K562 (cell line): ENCODE measurements around the gene DIS3L2. TPM values are rescaled to one million over a fixed set of nuclear protein-coding genes. Genes with fewer than 3 reads are reported as not detected.

Experiments
- ATAC-seq: fragments of 200-7000 bp; cut with Tn5 transposase; 3 replicates; pipeline ENCODE4 v1.9.1; 2020; ENCODE audit warnings: moderate library complexity
- BruUV-seq: library from RNA; stranded (reverse); fragments of 400-500 nt; replicated peaks from 2 replicates; lab custom pipeline; 2021; lab: Mats Ljungman, UMichigan
- CTCF ChIA-PET: fragments of 300-600 bp; formaldehyde crosslinking; extraction: SDS; loops from one replicate; lab custom pipeline; 2021; ENCODE audit warnings: low intra/inter-chr PET ratio; lab: Yijun Ruan, JAX
- POLR2A ChIA-PET: fragments of 300-600, 350-650 bp; sonication (Branson Sonifier 250); formaldehyde crosslinking; extraction: SDS; loops from one replicate; lab custom pipeline; 2021; ENCODE audit warnings: antibody characterized with exemption, inconsistent platforms; lab: Yijun Ruan, JAX
- DNase-seq, 4 experiments: peaks; one replicate each; pipeline versions ENCODE4 v3.0.0 to v3.0.0-alpha.2; 2011 to 2018; ENCODE audit warnings: low spot score in 3 of 4, mixed read lengths in 3 of 4; ENCODE audit errors: extremely low read depth in 1 of 4
- FAIRE-seq: peaks from 2 replicates; lab custom pipeline; 2011; peaks lifted over from hg19 to GRCh38; lab: Jason Lieb, UNC
- H2AFZ ChIP-seq: 2 replicates; pipeline ENCODE4 v1.6.0; 2011; ENCODE audit warnings: low read depth, low read length, control low read depth, inconsistent platforms
- H3K27ac ChIP-seq: fragments of 200-600 bp; 3 replicates; pipeline ENCODE4 v1.8.0; 2011; ENCODE audit warnings: low read depth, mild to moderate bottlenecking, control low read depth, inconsistent platforms, low read length, moderate library complexity, mixed read lengths; ENCODE audit errors: extremely low read depth
- H3K27me3 ChIP-seq, 2 experiments: fragments of 300-600 bp in 1 of 2; 2 replicates in 1 of 2; 3 replicates in 1 of 2; pipeline versions ENCODE4 v1.6.0 to v1.8.0; 2011; ENCODE audit warnings: inconsistent platforms in 2 of 2, low read length in 2 of 2, mild to moderate bottlenecking in 1 of 2, mixed read lengths in 1 of 2, moderate library complexity in 1 of 2; ENCODE audit not compliant: control insufficient read depth in 2 of 2, insufficient read depth in 2 of 2
- H3K36me3 ChIP-seq: fragments of 300-600 bp; 3 replicates; pipeline ENCODE4 v1.8.0; 2011; ENCODE audit warnings: mild to moderate bottlenecking, low read length, inconsistent platforms; ENCODE audit not compliant: control insufficient read depth, insufficient read depth
- H3K4me1 ChIP-seq, 2 experiments: fragments of 200-600 bp in 1 of 2; replicated peaks in 1 of 2; 2 replicates in 1 of 2; 3 replicates in 1 of 2; pipeline versions ENCODE4 v1.5.1 to v1.8.0; 2011; ENCODE audit warnings: inconsistent platforms in 2 of 2, low read length in 2 of 2, mild to moderate bottlenecking in 1 of 2, mixed read lengths in 1 of 2, moderate library complexity in 1 of 2; ENCODE audit not compliant: control insufficient read depth in 2 of 2, insufficient read depth in 2 of 2
- H3K4me2 ChIP-seq: 2 replicates; pipeline ENCODE4 v1.6.1; 2011; ENCODE audit warnings: low read length, control low read depth, inconsistent platforms, mixed read lengths; ENCODE audit not compliant: insufficient read depth
- H3K4me3 ChIP-seq: fragments of 200-600 bp; sonication (generic), shearing (Covaris generic); 2 replicates; pipeline ENCODE4 v1.5.1; 2016; ENCODE audit warnings: control low read depth, inconsistent platforms
- H3K79me2 ChIP-seq: fragments of 200-600 bp; 3 replicates; pipeline ENCODE4 v1.8.0; 2011; ENCODE audit warnings: low read length, inconsistent platforms; ENCODE audit not compliant: control insufficient read depth, insufficient read depth
- H3K9ac ChIP-seq, 2 experiments: 2 replicates each; pipeline versions ENCODE4 v1.6.0 to v1.6.1; 2011; ENCODE audit warnings: low read depth in 2 of 2, low read length in 2 of 2, control low read depth in 1 of 2, inconsistent platforms in 1 of 2, mild to moderate bottlenecking in 1 of 2, mixed read lengths in 1 of 2; ENCODE audit not compliant: insufficient read depth in 1 of 2
- H3K9me1 ChIP-seq: one replicate; pipeline ENCODE4 v1.6.0; 2011; ENCODE audit warnings: inconsistent platforms, mild to moderate bottlenecking, low read length, moderate library complexity; ENCODE audit not compliant: control insufficient read depth, insufficient read depth
- H3K9me3 ChIP-seq: replicated peaks from 2 replicates; pipeline ENCODE4 v1.5.1; 2011; ENCODE audit warnings: low read depth, low read length, inconsistent platforms; ENCODE audit not compliant: control insufficient read depth, insufficient read depth
- H4K20me1 ChIP-seq: replicated peaks from 2 replicates; pipeline ENCODE4 v1.6.1; 2011; ENCODE audit warnings: low read length, inconsistent platforms, mixed read lengths; ENCODE audit not compliant: control insufficient read depth, insufficient read depth
- KLF6 ChIP-seq: fragments of 250-450 bp; sonication (Bioruptor Pico); IDR thresholded peaks from 2 replicates; pipeline ENCODE4 v1.4.0; 2020; ENCODE audit warnings: mild to moderate bottlenecking, moderate library complexity, borderline replicate concordance
- MED1 ChIP-seq: sonication (generic); formaldehyde crosslinking; IDR thresholded peaks from 2 replicates; pipeline ENCODE4 v1.8.1; 2023; ENCODE audit warnings: missing genetic modification reagents, borderline replicate concordance
- WHSC1 ChIP-seq: IDR thresholded peaks from one replicate; pipeline ENCODE4 v1.6.1; 2012; ENCODE audit warnings: low read length, control low read depth, inconsistent platforms
- ZNF384 ChIP-seq: IDR thresholded peaks from 2 replicates; pipeline ENCODE4 v1.6.1; 2012; ENCODE audit warnings: low read depth, low read length, improper control_type of control experiment
- ZNF778 ChIP-seq: fragments of 450-650 bp; formaldehyde crosslinking; IDR thresholded peaks from 2 replicates; pipeline ENCODE4 v1.4.0; 2020; ENCODE audit warnings: mild to moderate bottlenecking, moderate library complexity
- ZZZ3 ChIP-seq: fragments of 450-650 bp; IDR thresholded peaks from 2 replicates; pipeline ENCODE4 v1.6.1; 2016; ENCODE audit warnings: antibody characterized with exemption, mild to moderate bottlenecking, moderate library complexity
- WGBS: fragments of 100-300 bp; shearing (Covaris generic); methylation state at CpG from one replicate; pipeline ENCODE4 v1.1.6; 2016; ENCODE audit warnings: low coverage, mixed read lengths; ENCODE audit not compliant: insufficient coverage; ENCODE audit errors: missing lambda C conversion rate; 5-methylcytosine and 5-hydroxymethylcytosine counted together
- in situ Hi-C: fragments of 300-500 bp; cut with MboI; formaldehyde crosslinking; loops from 4 replicates; pipeline ENCODE4 v1.15.0; 2018; ENCODE audit warnings: inconsistent platforms, mixed read lengths
- intact Hi-C: fragments of 100-400 bp; cut with micrococcal nuclease; formaldehyde crosslinking; loops from 2 replicates; pipeline ENCODE4 v1.14.2; 2022
- polyA plus RNA-seq, 8 experiments: library from polyadenylated mRNA; depleted of rRNA in 4 of 8; stranded (reverse) in 5 of 8; unstranded in 3 of 8; fragments of >200 nt; fragmentation: Nextera tagmentation in 2 of 8; fragmentation: Illumina TruSeq in 1 of 8; extraction: Ambion mirVana in 2 of 8; extraction: Trizol in 1 of 8; gene quantifications; 2 replicates each; pipeline versions ENCODE4 v1.2.1 to v1.2.3, GENCODE V29; 2011 to 2014; ENCODE audit warnings: inconsistent platforms in 1 of 8, missing spikeins in 1 of 8
- total RNA-seq, 7 experiments: library from RNA; depleted of rRNA in 6 of 7; stranded (reverse); fragments of >200 nt in 6 of 7; fragmentation: Illumina TruSeq in 2 of 7; extraction: Trizol in 2 of 7; gene quantifications; 2 replicates each; pipeline versions ENCODE4 v1.2.1 to v1.2.3, GENCODE V29; 2011 to 2021; ENCODE audit warnings: low replicate concordance in 1 of 7
- TF ChIP-seq, protein P1 (sequence below): fragments of 450-650 bp; conservative IDR thresholded peaks from 2 replicates; pipeline ENCODE4 v1.6.1; 2016; ENCODE audit warnings: missing genetic modification characterization, low read depth, mild to moderate bottlenecking, missing compliant biosample characterization, moderate library complexity
- TF ChIP-seq, protein P2 (sequence below), 2 experiments: fragments of 450-650 bp; IDR thresholded peaks; 2 replicates each; pipeline ENCODE4 v1.6.1; 2016
- TF ChIP-seq, protein P3 (sequence below): fragments of 250-450 bp; sonication (Bioruptor Pico); IDR thresholded peaks from 2 replicates; pipeline ENCODE4 v1.8.0; 2022; ENCODE audit warnings: moderate library complexity, mild to moderate bottlenecking, inconsistent platforms
- TF ChIP-seq, protein P4 (sequence below): sonication (generic); formaldehyde crosslinking; IDR thresholded peaks from 2 replicates; pipeline ENCODE4 v1.8.0; 2022; ENCODE audit warnings: mild to moderate bottlenecking, missing genetic modification reagents
- TF ChIP-seq, protein P5 (sequence below), 3 experiments: IDR thresholded peaks in 2 of 3; conservative IDR thresholded peaks in 1 of 3; 2 replicates each; pipeline ENCODE4 v1.5.1; 2011 to 2012; ENCODE audit warnings: low read length in 3 of 3, mild to moderate bottlenecking in 3 of 3, control low read depth in 2 of 3, improper control_type of control experiment in 1 of 3, inconsistent platforms in 1 of 3, low read depth in 1 of 3, mixed read lengths in 1 of 3, moderate library complexity in 1 of 3; ENCODE audit not compliant: insufficient read depth in 2 of 3

The DIS3L2 gene
- total and polyA plus RNA-seq, 9 of the 15 experiments (the other 6 are each of a cell fraction or from before 2014, with no cell fraction given): 1.5 to 19.2 (median 11.2) TPM

DNA sequence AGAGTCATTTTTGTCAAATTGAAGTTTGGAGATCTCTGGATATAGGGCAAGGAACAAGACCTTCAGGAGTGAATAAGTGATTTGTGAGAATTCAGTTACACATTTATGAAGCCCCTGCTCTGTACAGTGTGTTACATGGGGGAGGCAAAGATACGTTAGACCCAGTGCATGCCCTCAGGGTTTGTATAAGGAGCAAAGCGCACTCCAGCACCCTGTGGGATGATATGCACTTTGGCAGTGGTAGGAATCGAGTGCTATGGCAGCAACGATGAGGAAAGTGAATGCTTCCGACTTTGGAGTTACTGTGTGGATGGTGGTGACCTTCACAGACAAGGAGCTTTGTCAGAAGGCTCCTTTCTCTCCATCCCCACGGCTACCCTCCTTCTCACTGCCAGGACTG lies 342.7 kb downstream of the DIS3L2 start:
- Histone ChIP-seq H3K4me2 (no peak overlapping the region), H3K27me3 (no peaks in the 10 kb centered on the region), H3K4me3 (no peak overlapping the region), H3K9me1 (no peaks in the 10 kb centered on the region), H3K4me1 (no peaks in the 10 kb centered on the region), H2AFZ (no peak overlapping the region), H4K20me1 (no peaks in the 10 kb centered on the region), H3K79me2 (no peaks in the 10 kb centered on the region), H3K9me3 (no peaks in the 10 kb centered on the region), H3K27ac (no peak overlapping the region), H3K36me3 (no peaks in the 10 kb centered on the region; the same call in 2 of the 3 replicates), H3K9ac (no peak overlapping the region)
- TF ChIP-seq ZNF384 (no peak), ZNF778 (CRISPR knock-in tag) (no peak), WHSC1 (no peak), KLF6 (CRISPR knock-in tag) (no peak), MED1 (CRISPR knock-in tag) (no peak), ZZZ3 (no peak)
- TF ChIP-seq, protein P1, sequence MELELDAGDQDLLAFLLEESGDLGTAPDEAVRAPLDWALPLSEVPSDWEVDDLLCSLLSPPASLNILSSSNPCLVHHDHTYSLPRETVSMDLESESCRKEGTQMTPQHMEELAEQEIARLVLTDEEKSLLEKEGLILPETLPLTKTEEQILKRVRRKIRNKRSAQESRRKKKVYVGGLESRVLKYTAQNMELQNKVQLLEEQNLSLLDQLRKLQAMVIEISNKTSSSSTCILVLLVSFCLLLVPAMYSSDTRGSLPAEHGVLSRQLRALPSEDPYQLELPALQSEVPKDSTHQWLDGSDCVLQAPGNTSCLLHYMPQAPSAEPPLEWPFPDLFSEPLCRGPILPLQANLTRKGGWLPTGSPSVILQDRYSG: no peak
- TF ChIP-seq, protein P2, sequence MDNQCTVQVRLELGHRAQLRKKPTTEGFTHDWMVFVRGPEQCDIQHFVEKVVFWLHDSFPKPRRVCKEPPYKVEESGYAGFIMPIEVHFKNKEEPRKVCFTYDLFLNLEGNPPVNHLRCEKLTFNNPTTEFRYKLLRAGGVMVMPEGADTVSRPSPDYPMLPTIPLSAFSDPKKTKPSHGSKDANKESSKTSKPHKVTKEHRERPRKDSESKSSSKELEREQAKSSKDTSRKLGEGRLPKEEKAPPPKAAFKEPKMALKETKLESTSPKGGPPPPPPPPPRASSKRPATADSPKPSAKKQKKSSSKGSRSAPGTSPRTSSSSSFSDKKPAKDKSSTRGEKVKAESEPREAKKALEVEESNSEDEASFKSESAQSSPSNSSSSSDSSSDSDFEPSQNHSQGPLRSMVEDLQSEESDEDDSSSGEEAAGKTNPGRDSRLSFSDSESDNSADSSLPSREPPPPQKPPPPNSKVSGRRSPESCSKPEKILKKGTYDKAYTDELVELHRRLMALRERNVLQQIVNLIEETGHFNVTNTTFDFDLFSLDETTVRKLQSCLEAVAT (IDR thresholded peaks at IDR 0.05): no peak
- TF ChIP-seq, protein P3, sequence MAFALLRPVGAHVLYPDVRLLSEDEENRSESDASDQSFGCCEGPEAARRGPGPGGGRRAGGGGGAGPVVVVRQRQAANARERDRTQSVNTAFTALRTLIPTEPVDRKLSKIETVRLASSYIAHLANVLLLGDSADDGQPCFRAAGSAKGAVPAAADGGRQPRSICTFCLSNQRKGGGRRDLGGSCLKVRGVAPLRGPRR (CRISPR knock-in tag): no peak
- TF ChIP-seq, protein P4, sequence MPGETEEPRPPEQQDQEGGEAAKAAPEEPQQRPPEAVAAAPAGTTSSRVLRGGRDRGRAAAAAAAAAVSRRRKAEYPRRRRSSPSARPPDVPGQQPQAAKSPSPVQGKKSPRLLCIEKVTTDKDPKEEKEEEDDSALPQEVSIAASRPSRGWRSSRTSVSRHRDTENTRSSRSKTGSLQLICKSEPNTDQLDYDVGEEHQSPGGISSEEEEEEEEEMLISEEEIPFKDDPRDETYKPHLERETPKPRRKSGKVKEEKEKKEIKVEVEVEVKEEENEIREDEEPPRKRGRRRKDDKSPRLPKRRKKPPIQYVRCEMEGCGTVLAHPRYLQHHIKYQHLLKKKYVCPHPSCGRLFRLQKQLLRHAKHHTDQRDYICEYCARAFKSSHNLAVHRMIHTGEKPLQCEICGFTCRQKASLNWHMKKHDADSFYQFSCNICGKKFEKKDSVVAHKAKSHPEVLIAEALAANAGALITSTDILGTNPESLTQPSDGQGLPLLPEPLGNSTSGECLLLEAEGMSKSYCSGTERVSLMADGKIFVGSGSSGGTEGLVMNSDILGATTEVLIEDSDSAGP: no peak
- TF ChIP-seq, protein P5, sequence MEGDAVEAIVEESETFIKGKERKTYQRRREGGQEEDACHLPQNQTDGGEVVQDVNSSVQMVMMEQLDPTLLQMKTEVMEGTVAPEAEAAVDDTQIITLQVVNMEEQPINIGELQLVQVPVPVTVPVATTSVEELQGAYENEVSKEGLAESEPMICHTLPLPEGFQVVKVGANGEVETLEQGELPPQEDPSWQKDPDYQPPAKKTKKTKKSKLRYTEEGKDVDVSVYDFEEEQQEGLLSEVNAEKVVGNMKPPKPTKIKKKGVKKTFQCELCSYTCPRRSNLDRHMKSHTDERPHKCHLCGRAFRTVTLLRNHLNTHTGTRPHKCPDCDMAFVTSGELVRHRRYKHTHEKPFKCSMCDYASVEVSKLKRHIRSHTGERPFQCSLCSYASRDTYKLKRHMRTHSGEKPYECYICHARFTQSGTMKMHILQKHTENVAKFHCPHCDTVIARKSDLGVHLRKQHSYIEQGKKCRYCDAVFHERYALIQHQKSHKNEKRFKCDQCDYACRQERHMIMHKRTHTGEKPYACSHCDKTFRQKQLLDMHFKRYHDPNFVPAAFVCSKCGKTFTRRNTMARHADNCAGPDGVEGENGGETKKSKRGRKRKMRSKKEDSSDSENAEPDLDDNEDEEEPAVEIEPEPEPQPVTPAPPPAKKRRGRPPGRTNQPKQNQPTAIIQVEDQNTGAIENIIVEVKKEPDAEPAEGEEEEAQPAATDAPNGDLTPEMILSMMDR (IDR thresholded peaks at IDR 0.05 in 2 of 3, conservative IDR thresholded peaks at IDR 0.05 in 1 of 3; ENCODE audit: insufficient read depth in 2 of 3, low read depth in 1 of 3, low read length in 3 of 3): no peak
- in situ Hi-C loops: no loop called here
- intact Hi-C loops: no loop called here
- ChIA-PET CTCF (no interaction called here), POLR2A (interaction anchor here (0.5 to 0.7 kb wide), 2 partner anchors 17 to 404 kb away, joined by 3 read pairs; no protein-coding TSS in a partner anchor)
- no TSS peak for BruUV-seq
- FAIRE-seq (no peak), DNase-seq (no peak), ATAC-seq (no peak)
- 72% methylated on average over 6 of the region's 6 CpGs for WGBS
